HepG2 (cell line): ENCODE data around the gene SYT9.

Experiments used
- POLR2A ChIP-seq, 2 experiments: IDR thresholded peaks; 2 replicates each; pipeline ENCODE4 v1.6.1; 2011; ENCODE audit warnings: low read depth in 2 of 2, low read length in 2 of 2, mild to moderate bottlenecking in 1 of 2, moderate library complexity in 1 of 2; ENCODE audit not compliant: insufficient read depth in 1 of 2
- POLR2AphosphoS5 ChIP-seq: IDR thresholded peaks from 2 replicates; pipeline ENCODE4 v1.6.1; 2012; ENCODE audit warnings: low read depth, low read length
- PPARG ChIP-seq: conservative IDR thresholded peaks from 2 replicates; pipeline ENCODE4 v1.6.1; 2016; ENCODE audit warnings: missing biosample characterization, missing genetic modification reagents
- RNF2 ChIP-seq: fragments of 450-650 bp; conservative IDR thresholded peaks from 2 replicates; pipeline ENCODE4 v1.6.1; 2016; ENCODE audit warnings: low read depth
- SIN3A ChIP-seq: IDR thresholded peaks from 2 replicates; pipeline ENCODE4 v1.6.1; 2011; ENCODE audit warnings: low read depth, mild to moderate bottlenecking, control low read depth, low read length, borderline replicate concordance
- SMC3 ChIP-seq: IDR thresholded peaks from 2 replicates; pipeline ENCODE4 v1.6.1; 2011; ENCODE audit warnings: low read length, improper control_type of control experiment
- SP1 ChIP-seq, 2 experiments: fragments of 450-650 bp in 1 of 2; sonication (generic) in 1 of 2; formaldehyde crosslinking in 1 of 2; IDR thresholded peaks; 2 replicates each; pipeline versions ENCODE4 v1.4.0 to v1.6.1; 2016 to 2020; ENCODE audit warnings: missing genetic modification reagents in 1 of 2
- TEAD2 ChIP-seq: sonication (generic); formaldehyde crosslinking; IDR thresholded peaks from 2 replicates; pipeline ENCODE4 v1.9.0; 2021; ENCODE audit warnings: missing genetic modification reagents
- THAP11 ChIP-seq: IDR thresholded peaks from 2 replicates; pipeline ENCODE4 v1.6.1; 2016; ENCODE audit warnings: missing biosample characterization, missing genetic modification reagents
- YY1 ChIP-seq: IDR thresholded peaks from 2 replicates; pipeline ENCODE4 v1.6.1; 2011; ENCODE audit warnings: low read length, low read depth, moderate library complexity, mild to moderate bottlenecking; ENCODE audit not compliant: insufficient read depth, insufficient replicate concordance
- ZNF274 ChIP-seq: sonication (generic); formaldehyde crosslinking; IDR thresholded peaks from 2 replicates; pipeline ENCODE4 v1.5.1; 2020; ENCODE audit warnings: mild to moderate bottlenecking, missing genetic modification reagents
- ZNF331 ChIP-seq: sonication (generic); formaldehyde crosslinking; IDR thresholded peaks from 2 replicates; pipeline ENCODE4 v1.4.0; 2020; ENCODE audit warnings: missing genetic modification reagents
- TF ChIP-seq, protein P1 (sequence below): sonication (generic); formaldehyde crosslinking; IDR thresholded peaks from 2 replicates; pipeline ENCODE4 v1.5.0; 2020; ENCODE audit warnings: mild to moderate bottlenecking, missing genetic modification reagents, moderate library complexity

- TF ChIP-seq, protein P1, sequence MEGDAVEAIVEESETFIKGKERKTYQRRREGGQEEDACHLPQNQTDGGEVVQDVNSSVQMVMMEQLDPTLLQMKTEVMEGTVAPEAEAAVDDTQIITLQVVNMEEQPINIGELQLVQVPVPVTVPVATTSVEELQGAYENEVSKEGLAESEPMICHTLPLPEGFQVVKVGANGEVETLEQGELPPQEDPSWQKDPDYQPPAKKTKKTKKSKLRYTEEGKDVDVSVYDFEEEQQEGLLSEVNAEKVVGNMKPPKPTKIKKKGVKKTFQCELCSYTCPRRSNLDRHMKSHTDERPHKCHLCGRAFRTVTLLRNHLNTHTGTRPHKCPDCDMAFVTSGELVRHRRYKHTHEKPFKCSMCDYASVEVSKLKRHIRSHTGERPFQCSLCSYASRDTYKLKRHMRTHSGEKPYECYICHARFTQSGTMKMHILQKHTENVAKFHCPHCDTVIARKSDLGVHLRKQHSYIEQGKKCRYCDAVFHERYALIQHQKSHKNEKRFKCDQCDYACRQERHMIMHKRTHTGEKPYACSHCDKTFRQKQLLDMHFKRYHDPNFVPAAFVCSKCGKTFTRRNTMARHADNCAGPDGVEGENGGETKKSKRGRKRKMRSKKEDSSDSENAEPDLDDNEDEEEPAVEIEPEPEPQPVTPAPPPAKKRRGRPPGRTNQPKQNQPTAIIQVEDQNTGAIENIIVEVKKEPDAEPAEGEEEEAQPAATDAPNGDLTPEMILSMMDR (CRISPR knock-in tag) = no peak
- TF ChIP-seq YY1 = no peak
- no peak for TF ChIP-seq POLR2A (IDR thresholded peaks at IDR 0.05; ENCODE audit: insufficient read depth in 1 of 2, low read depth in 2 of 2, low read length in 2 of 2)
- no peak for TF ChIP-seq PPARG (CRISPR knock-in tag)
- TF ChIP-seq SIN3A = no peak
- no peak for TF ChIP-seq TEAD2
- TF ChIP-seq ZNF331 (CRISPR knock-in tag) = no peak
- TF ChIP-seq POLR2AphosphoS5 = no peak
- no peak for TF ChIP-seq SMC3
- no peak for TF ChIP-seq ZNF274 (CRISPR knock-in tag)
- no peak for TF ChIP-seq THAP11
- no peak for TF ChIP-seq SP1 (IDR thresholded peaks at IDR 0.05)
- no peak for TF ChIP-seq SP1 (CRISPR knock-in tag; IDR thresholded peaks at IDR 0.05)
- TF ChIP-seq RNF2 = no peak
These were observed 185.0 kb downstream of the SYT9 start for GRCh38 chr11:7436657-7437056.
